HepG2 (cell line): Measurements from ENCODE around the gene TRABD. TPM values are rescaled to one million over a fixed set of nuclear protein-coding genes. Genes with fewer than 3 reads are reported as not detected.
A peak's percentile ranks its signal among the peaks of the same experiment; 100 is the strongest.

Experiments
- NRL ChIP-seq: sonication (generic); formaldehyde crosslinking; IDR thresholded peaks from 2 replicates; pipeline ENCODE4 v1.5.0; 2020; ENCODE audit warnings: missing genetic modification reagents, mild to moderate bottlenecking, moderate library complexity, borderline replicate concordance
- RFX1 ChIP-seq: fragments of 450-650 bp; IDR thresholded peaks from 2 replicates; pipeline ENCODE4 v1.6.1; 2017
- SAP130 ChIP-seq: IDR thresholded peaks from 2 replicates; pipeline ENCODE4 v1.6.1; 2016; ENCODE audit warnings: low read depth
- SP1 ChIP-seq, 2 experiments: fragments of 450-650 bp in 1 of 2; sonication (generic) in 1 of 2; formaldehyde crosslinking in 1 of 2; IDR thresholded peaks; 2 replicates each; pipeline versions ENCODE4 v1.4.0 to v1.6.1; 2016 to 2020; ENCODE audit warnings: missing genetic modification reagents in 1 of 2
- YEATS4 ChIP-seq: sonication (generic); formaldehyde crosslinking; IDR thresholded peaks from 2 replicates; pipeline ENCODE4 v1.4.0; 2020; ENCODE audit warnings: missing genetic modification reagents, borderline replicate concordance
- YY1 ChIP-seq: IDR thresholded peaks from 2 replicates; pipeline ENCODE4 v1.6.1; 2011; ENCODE audit warnings: low read length, low read depth, moderate library complexity, mild to moderate bottlenecking; ENCODE audit not compliant: insufficient read depth, insufficient replicate concordance
- ZFX ChIP-seq: sonication (generic); formaldehyde crosslinking; IDR thresholded peaks from 2 replicates; pipeline ENCODE4 v1.4.0; 2020; ENCODE audit warnings: mild to moderate bottlenecking, low read depth, missing genetic modification reagents, moderate library complexity
- ZNF10 ChIP-seq: sonication (generic); formaldehyde crosslinking; IDR thresholded peaks from 2 replicates; pipeline ENCODE4 v1.4.0; 2020; ENCODE audit warnings: mild to moderate bottlenecking, low read depth, missing genetic modification reagents, borderline replicate concordance
- ZNF556 ChIP-seq: sonication (generic); formaldehyde crosslinking; IDR thresholded peaks from 2 replicates; pipeline ENCODE4 v1.4.0; 2020; ENCODE audit warnings: mild to moderate bottlenecking, missing genetic modification reagents, borderline replicate concordance
- ZNF772 ChIP-seq: sonication (generic); formaldehyde crosslinking; IDR thresholded peaks from 2 replicates; pipeline ENCODE4 v1.5.0; 2020; ENCODE audit warnings: mild to moderate bottlenecking, missing genetic modification reagents
- ZNF777 ChIP-seq: sonication (generic); formaldehyde crosslinking; IDR thresholded peaks from 2 replicates; pipeline ENCODE4 v1.4.0; 2020; ENCODE audit warnings: missing genetic modification reagents
- polyA plus RNA-seq, 8 experiments: library from polyadenylated mRNA; depleted of rRNA in 3 of 8; stranded (reverse) in 7 of 8; unstranded in 1 of 8; fragments of >200 nt; fragmentation: Illumina TruSeq in 4 of 8; extraction: Trizol in 4 of 8; gene quantifications; 2 replicates each; pipeline versions ENCODE4 v1.2.1 to v1.2.3, GENCODE V29; 2011 to 2016; ENCODE audit warnings: low read depth in 4 of 8, missing spikeins in 1 of 8, mixed read lengths in 1 of 8; ENCODE audit not compliant: insufficient read depth in 1 of 8
- total RNA-seq, 5 experiments: library from RNA; depleted of rRNA; stranded (reverse); fragments of >200 nt; fragmentation: Illumina TruSeq; extraction: Trizol; gene quantifications; 2 replicates each; pipeline ENCODE4 v1.2.3, GENCODE V29; 2016; ENCODE audit warnings: low read depth in 1 of 5
- TF ChIP-seq, protein P1 (sequence below), 2 experiments: sonication (generic) in 1 of 2; formaldehyde crosslinking in 1 of 2; IDR thresholded peaks; 2 replicates each; pipeline versions ENCODE4 v1.4.0 to v1.6.1; 2018 to 2020; ENCODE audit warnings: missing genetic modification reagents in 2 of 2, borderline replicate concordance in 1 of 2, low read depth in 1 of 2, mild to moderate bottlenecking in 1 of 2, missing biosample characterization in 1 of 2
- TF ChIP-seq, protein P2 (sequence below): sonication (generic); formaldehyde crosslinking; IDR thresholded peaks from 2 replicates; pipeline ENCODE4 v1.4.0; 2020; ENCODE audit warnings: missing genetic modification reagents
- TF ChIP-seq, protein P3 (sequence below): sonication (generic); formaldehyde crosslinking; IDR thresholded peaks from 2 replicates; pipeline ENCODE4 v1.9.0; 2021; ENCODE audit warnings: missing genetic modification reagents, mild to moderate bottlenecking, borderline replicate concordance
- TF ChIP-seq, protein P4 (sequence below): sonication (generic); formaldehyde crosslinking; IDR thresholded peaks from 2 replicates; pipeline ENCODE4 v1.8.0; 2022; ENCODE audit warnings: missing genetic modification reagents, mild to moderate bottlenecking, inconsistent platforms, borderline replicate concordance
- TF ChIP-seq, protein P5 (sequence below): sonication (generic); formaldehyde crosslinking; IDR thresholded peaks from 2 replicates; pipeline ENCODE4 v1.9.0; 2022; ENCODE audit warnings: missing genetic modification reagents, mild to moderate bottlenecking, borderline replicate concordance

TRABD gene
- total and polyA plus RNA-seq, 2 of the 13 experiments (the other 11 are each of a cell fraction or from before 2014, with no cell fraction given) = 21.5 to 28.9 TPM

DNA sequence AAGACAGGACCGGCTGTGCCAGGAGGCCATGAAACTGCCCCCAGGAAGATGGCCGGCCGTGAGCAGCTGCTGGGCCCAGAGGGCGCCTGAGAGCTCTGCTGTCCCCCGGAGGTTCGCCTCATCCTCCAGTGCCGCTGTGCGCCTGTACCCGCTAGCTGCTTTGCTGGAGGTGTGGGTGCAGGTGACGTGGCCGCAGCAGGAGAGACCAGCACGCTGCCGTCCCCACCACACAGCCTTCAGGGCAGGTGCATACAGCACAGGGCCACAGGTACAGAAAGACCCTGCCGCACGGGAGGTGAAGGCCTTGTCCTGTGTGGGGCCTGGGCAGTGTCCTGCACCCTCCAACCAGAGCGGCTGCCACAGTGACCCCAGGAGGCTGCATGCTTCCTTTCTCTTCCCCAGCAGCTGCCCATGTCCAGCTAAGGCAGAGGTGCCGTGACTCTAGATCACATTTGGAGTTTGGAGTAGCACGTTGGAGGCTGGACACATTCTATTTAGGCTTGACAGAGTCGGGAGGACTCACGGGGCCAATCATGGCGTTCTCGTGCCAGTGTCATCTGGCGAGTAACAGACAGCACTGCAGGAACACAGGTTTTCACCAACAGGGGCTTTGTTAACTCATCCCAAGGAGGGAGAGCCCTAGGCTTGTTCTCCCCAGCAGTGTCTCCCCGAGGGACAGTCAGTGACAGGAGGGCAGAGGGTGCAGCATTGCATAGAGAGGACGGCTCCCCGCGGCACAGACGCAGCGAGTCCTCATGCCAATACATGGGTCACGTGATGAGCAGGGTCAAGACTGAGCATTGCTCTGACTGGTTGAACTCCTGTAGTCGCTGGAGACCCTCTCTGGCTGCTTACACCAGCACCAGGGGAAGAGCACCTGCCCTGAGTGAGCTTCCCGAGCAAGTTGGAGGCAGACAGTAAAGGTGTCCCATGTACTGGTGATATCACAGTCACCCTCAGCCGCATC lies 33.9 kb upstream of the TRABD start (continued):
- TF ChIP-seq, protein P1, sequence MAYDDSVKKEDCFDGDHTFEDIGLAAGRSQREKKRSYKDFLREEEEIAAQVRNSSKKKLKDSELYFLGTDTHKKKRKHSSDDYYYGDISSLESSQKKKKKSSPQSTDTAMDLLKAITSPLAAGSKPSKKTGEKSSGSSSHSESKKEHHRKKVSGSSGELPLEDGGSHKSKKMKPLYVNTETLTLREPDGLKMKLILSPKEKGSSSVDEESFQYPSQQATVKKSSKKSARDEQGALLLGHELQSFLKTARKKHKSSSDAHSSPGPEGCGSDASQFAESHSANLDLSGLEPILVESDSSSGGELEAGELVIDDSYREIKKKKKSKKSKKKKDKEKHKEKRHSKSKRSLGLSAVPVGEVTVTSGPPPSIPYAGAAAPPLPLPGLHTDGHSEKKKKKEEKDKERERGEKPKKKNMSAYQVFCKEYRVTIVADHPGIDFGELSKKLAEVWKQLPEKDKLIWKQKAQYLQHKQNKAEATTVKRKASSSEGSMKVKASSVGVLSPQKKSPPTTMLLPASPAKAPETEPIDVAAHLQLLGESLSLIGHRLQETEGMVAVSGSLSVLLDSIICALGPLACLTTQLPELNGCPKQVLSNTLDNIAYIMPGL (CRISPR knock-in tag; IDR thresholded peaks at IDR 0.05; ENCODE audit: borderline replicate concordance in 1 of 2, low read depth in 1 of 2) = peak; percentile 44 to 57; a peak in 1 of 4 replicates
- 0 out of 2 replicates have a peak, but pooled peaks have one; percentile 33 for TF ChIP-seq YEATS4 (CRISPR knock-in tag)
- TF ChIP-seq ZFX (CRISPR knock-in tag) = peak; percentile 78
- TF ChIP-seq, protein P2, sequence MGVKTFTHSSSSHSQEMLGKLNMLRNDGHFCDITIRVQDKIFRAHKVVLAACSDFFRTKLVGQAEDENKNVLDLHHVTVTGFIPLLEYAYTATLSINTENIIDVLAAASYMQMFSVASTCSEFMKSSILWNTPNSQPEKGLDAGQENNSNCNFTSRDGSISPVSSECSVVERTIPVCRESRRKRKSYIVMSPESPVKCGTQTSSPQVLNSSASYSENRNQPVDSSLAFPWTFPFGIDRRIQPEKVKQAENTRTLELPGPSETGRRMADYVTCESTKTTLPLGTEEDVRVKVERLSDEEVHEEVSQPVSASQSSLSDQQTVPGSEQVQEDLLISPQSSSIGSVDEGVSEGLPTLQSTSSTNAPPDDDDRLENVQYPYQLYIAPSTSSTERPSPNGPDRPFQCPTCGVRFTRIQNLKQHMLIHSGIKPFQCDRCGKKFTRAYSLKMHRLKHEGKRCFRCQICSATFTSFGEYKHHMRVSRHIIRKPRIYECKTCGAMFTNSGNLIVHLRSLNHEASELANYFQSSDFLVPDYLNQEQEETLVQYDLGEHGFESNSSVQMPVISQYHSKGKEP (CRISPR knock-in tag) = no peak
- TF ChIP-seq NRL (CRISPR knock-in tag) = 0 out of 2 replicates have a peak, but pooled peaks have one; percentile 64
- TF ChIP-seq ZNF772 (CRISPR knock-in tag) = 0 out of 2 replicates have a peak, but pooled peaks have one; percentile 63
- no peak for TF ChIP-seq ZNF10 (CRISPR knock-in tag)
- peak; percentile 42; the same call in 1 of the 2 replicates for TF ChIP-seq SAP130
- TF ChIP-seq YY1 = peak; percentile 78
- TF ChIP-seq, protein P3, sequence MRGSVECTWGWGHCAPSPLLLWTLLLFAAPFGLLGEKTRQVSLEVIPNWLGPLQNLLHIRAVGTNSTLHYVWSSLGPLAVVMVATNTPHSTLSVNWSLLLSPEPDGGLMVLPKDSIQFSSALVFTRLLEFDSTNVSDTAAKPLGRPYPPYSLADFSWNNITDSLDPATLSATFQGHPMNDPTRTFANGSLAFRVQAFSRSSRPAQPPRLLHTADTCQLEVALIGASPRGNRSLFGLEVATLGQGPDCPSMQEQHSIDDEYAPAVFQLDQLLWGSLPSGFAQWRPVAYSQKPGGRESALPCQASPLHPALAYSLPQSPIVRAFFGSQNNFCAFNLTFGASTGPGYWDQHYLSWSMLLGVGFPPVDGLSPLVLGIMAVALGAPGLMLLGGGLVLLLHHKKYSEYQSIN (CRISPR knock-in tag) = no peak
- TF ChIP-seq RFX1 = no peak
- TF ChIP-seq SP1 (IDR thresholded peaks at IDR 0.05) = no peak
- TF ChIP-seq SP1 (CRISPR knock-in tag; IDR thresholded peaks at IDR 0.05) = no peak
- 0 out of 2 replicates have a peak, but pooled peaks have one; percentile 44 for TF ChIP-seq ZNF556 (CRISPR knock-in tag)
- TF ChIP-seq, protein P4, sequence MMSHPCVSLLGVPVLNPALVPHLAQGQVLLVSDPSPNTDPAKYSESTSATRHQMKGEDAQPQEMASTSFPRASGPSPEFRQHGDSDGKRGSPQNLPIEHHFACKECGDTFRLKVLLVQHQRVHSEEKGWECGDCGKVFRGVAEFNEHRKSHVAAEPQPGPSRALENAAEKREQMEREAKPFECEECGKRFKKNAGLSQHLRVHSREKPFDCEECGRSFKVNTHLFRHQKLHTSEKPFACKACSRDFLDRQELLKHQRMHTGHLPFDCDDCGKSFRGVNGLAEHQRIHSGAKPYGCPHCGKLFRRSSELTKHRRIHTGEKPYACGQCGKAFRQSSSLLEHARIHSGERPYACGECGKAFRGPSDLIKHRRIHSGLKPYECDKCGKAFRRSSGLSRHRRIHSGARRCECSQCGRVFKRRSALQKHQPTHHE (CRISPR knock-in tag) = no peak
- TF ChIP-seq, protein P5, sequence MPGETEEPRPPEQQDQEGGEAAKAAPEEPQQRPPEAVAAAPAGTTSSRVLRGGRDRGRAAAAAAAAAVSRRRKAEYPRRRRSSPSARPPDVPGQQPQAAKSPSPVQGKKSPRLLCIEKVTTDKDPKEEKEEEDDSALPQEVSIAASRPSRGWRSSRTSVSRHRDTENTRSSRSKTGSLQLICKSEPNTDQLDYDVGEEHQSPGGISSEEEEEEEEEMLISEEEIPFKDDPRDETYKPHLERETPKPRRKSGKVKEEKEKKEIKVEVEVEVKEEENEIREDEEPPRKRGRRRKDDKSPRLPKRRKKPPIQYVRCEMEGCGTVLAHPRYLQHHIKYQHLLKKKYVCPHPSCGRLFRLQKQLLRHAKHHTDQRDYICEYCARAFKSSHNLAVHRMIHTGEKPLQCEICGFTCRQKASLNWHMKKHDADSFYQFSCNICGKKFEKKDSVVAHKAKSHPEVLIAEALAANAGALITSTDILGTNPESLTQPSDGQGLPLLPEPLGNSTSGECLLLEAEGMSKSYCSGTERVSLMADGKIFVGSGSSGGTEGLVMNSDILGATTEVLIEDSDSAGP (CRISPR knock-in tag) = peak; percentile 45; the same call in 1 of the 2 replicates
- peak; percentile 79 for TF ChIP-seq ZNF777 (CRISPR knock-in tag)
